GM10248 (cell line): ENCODE measurements around the gene RFTN1.

Source experiments
- CTCF ChIA-PET: fragments of 300-600 bp; sonication (Branson Sonifier 250); formaldehyde crosslinking; extraction: SDS; loops from one replicate; lab custom pipeline; 2021; ENCODE audit warnings: antibody characterized with exemption; lab: Yijun Ruan, JAX
- POLR2A ChIA-PET: fragments of 350-650 bp; sonication (Branson Sonifier 250); formaldehyde crosslinking; extraction: SDS; loops from one replicate; lab custom pipeline; 2020; ENCODE audit warnings: antibody characterized with exemption; lab: Yijun Ruan, JAX
- DNase-seq: peaks from one replicate; pipeline ENCODE4 v3.0.0; 2012; ENCODE audit errors: extremely low spot score
- CTCF ChIP-seq: IDR thresholded peaks from 2 replicates; pipeline ENCODE4 v1.5.1; 2012; ENCODE audit warnings: mild to moderate bottlenecking, low read depth; ENCODE audit errors: extremely low read depth, missing control alignments, control extremely low read depth

The RFTN1 gene

GRCh38 chr3:16354291-16354690 is 159.2 kb downstream of the RFTN1 start:
- no peak for DNase-seq
- ChIA-PET POLR2A (no interaction called here), CTCF (interaction anchor here (0.9 to 1.0 kb wide), 2 partner anchors 9 to 18 kb away, joined by 3 read pairs; no protein-coding TSS in a partner anchor)
- no peak for TF ChIP-seq CTCF

GRCh38 chr3:16352428-16352827 is 161.1 kb downstream of the RFTN1 start:
- DNase-seq, result no peak
- ChIA-PET CTCF (interaction anchor here (1.1 to 1.3 kb wide), 2 partner anchors 10 to 11 kb away, joined by 3 read pairs; no protein-coding TSS in a partner anchor), POLR2A (no interaction called here)
- no peak for TF ChIP-seq CTCF

- ChIA-PET POLR2A (no interaction called here), CTCF (interaction anchor here (1.3 kb wide), 1 partner anchor 9 kb away, joined by 3 read pairs; no protein-coding TSS in a partner anchor)
- DNase-seq, result no peak
- no peak for TF ChIP-seq CTCF
These were observed 162.7 kb downstream of the RFTN1 start for GRCh38 chr3:16350597-16351318.

- POLR2A ChIA-PET, result no interaction called here
- no peak for TF ChIP-seq CTCF
- no peak for DNase-seq
- CTCF ChIA-PET, result no interaction called here
These were observed 163.4 kb downstream of the RFTN1 start for GRCh38 chr3:16349986-16350596.

GRCh38 chr3:16347548-16347947 is 166.0 kb downstream of the RFTN1 start:
- no peak for DNase-seq
- CTCF ChIA-PET, result no interaction called here
- POLR2A ChIA-PET, result no interaction called here
- TF ChIP-seq CTCF, result no peak

GRCh38 chr3:16346413-16347081 is 167.0 kb downstream of the RFTN1 start:
- no peak for TF ChIP-seq CTCF
- CTCF ChIA-PET, result interaction anchor here (0.9 kb wide), 1 partner anchor 13 kb away, joined by 4 read pairs; no protein-coding TSS in a partner anchor
- DNase-seq, result no peak
- POLR2A ChIA-PET, result no interaction called here
